Adipocyte (in vitro differentiated cells): ENCODE measurements around the gene NF1.
A peak's percentile ranks its signal among the peaks of the same experiment; 100 is the strongest.

Experiments used
- DNase-seq: peaks from one replicate; pipeline ENCODE4 v3.0.0-alpha.2; 2015; ENCODE audit warnings: low read depth
- H3K27me3 ChIP-seq: replicated peaks from 2 replicates; pipeline ENCODE4 v1.7.0; 2013; ENCODE audit warnings: mild to moderate bottlenecking, low read length, moderate library complexity; ENCODE audit not compliant: control insufficient read depth, insufficient read depth
- H3K36me3 ChIP-seq: 2 replicates; pipeline ENCODE4 v1.7.0; 2013; ENCODE audit warnings: low read length, mild to moderate bottlenecking, moderate library complexity; ENCODE audit not compliant: control insufficient read depth, insufficient read depth, severe bottlenecking
- H3K4me1 ChIP-seq: 2 replicates; pipeline ENCODE4 v1.7.0; 2013; ENCODE audit warnings: mild to moderate bottlenecking, low read length, moderate library complexity; ENCODE audit not compliant: control insufficient read depth, insufficient read depth
- H3K4me3 ChIP-seq: 2 replicates; pipeline ENCODE4 v1.7.0; 2013; ENCODE audit warnings: mild to moderate bottlenecking, low read length, moderate library complexity
- H3K9ac ChIP-seq: 2 replicates; pipeline ENCODE4 v1.7.0; 2013; ENCODE audit warnings: mild to moderate bottlenecking, low read length, moderate library complexity
- H3K9me3 ChIP-seq: 2 replicates; pipeline ENCODE4 v1.7.0; 2013; ENCODE audit warnings: mild to moderate bottlenecking, low read length, moderate library complexity; ENCODE audit not compliant: control insufficient read depth

Gene NF1

GRCh38 chr17:31060791-31061550 is 33.8 kb upstream of the NF1 start:
- Histone ChIP-seq H3K9ac (no peak overlapping the region), H3K36me3 (no peaks in the 10 kb centered on the region), H3K4me3 (no peak overlapping the region)

GRCh38 chr17:31061678-31062077 is 33.1 kb upstream of the NF1 start:
- Histone ChIP-seq H3K27me3 (no peaks in the 10 kb centered on the region), H3K9me3 (peaks cover 2% of the 10 kb centered on the region), H3K4me1 (no peaks in the 10 kb centered on the region), H3K36me3 (no peaks in the 10 kb centered on the region), H3K4me3 (no peak overlapping the region), H3K9ac (no peak overlapping the region)
- no peak for DNase-seq

More at GRCh38 chr17:31060791-31061550, 33.8 kb upstream of the NF1 start:
- Histone ChIP-seq H3K9me3 (no peaks in the 10 kb centered on the region), H3K27me3 (no peaks in the 10 kb centered on the region), H3K4me1 (no peaks in the 10 kb centered on the region)
- DNase-seq, result no peak

DNA sequence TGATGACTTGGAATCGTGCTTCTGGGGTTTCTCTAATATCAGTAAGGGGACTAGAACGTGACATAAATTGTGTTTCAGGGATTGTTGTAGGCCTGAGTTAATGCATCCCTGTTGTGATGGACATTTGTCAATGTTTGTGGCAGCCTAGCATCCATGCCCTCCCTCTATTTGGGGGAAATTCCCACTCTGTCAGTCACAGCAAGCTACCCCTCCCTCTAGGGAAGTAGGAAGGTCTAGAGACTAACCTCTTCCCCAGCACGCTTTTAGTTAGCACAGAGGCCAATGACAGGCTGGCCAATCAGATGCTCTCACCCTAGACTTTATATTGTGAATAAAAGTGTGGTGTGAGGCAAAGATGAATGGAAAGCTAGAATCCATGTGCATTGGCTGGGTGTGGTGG is 32.4 kb upstream of the NF1 start:
- no peaks in the 10 kb centered on the region for H3K27me3 ChIP-seq
- no peak for DNase-seq
- H3K4me3 ChIP-seq, result no peak overlapping the region
- no peaks in the 10 kb centered on the region for H3K36me3 ChIP-seq
- H3K9ac ChIP-seq, result no peak overlapping the region
- H3K9me3 ChIP-seq, result peaks cover 6% of the 10 kb centered on the region
- H3K4me1 ChIP-seq, result no peaks in the 10 kb centered on the region

GRCh38 chr17:31064707-31065106 is 30.1 kb upstream of the NF1 start:
- H3K4me3 ChIP-seq, result no peak overlapping the region
- no peaks in the 10 kb centered on the region for H3K27me3 ChIP-seq
- no peak overlapping the region for H3K9ac ChIP-seq
- no peaks in the 10 kb centered on the region for H3K36me3 ChIP-seq
- H3K4me1 ChIP-seq, result peaks cover 11% of the 10 kb centered on the region
- peaks cover 6% of the 10 kb centered on the region for H3K9me3 ChIP-seq
- DNase-seq, result no peak

GRCh38 chr17:31067691-31068184 is 27.0 kb upstream of the NF1 start:
- Histone ChIP-seq H3K9ac (peak overlapping the region; percentile 28), H3K36me3 (no peaks in the 10 kb centered on the region), H3K4me1 (peaks cover 20% of the 10 kb centered on the region), H3K4me3 (peak overlapping the region; percentile 23), H3K27me3 (no peaks in the 10 kb centered on the region), H3K9me3 (peaks cover 6% of the 10 kb centered on the region)
- peak; percentile 82 for DNase-seq

GRCh38 chr17:31068291-31068690 is 26.5 kb upstream of the NF1 start:
- peak; percentile 10 for DNase-seq

GRCh38 chr17:31072186-31072585 is 22.6 kb upstream of the NF1 start:
- DNase-seq, result peak; percentile 94
- H3K9me3 ChIP-seq, result no peaks in the 10 kb centered on the region
- H3K9ac ChIP-seq, result no peak overlapping the region
- no peaks in the 10 kb centered on the region for H3K36me3 ChIP-seq
- H3K4me3 ChIP-seq, result no peak overlapping the region
- H3K4me1 ChIP-seq, result peaks cover 20% of the 10 kb centered on the region
- H3K27me3 ChIP-seq, result no peaks in the 10 kb centered on the region

More at GRCh38 chr17:31068291-31068690, 26.5 kb upstream of the NF1 start:
- H3K9ac ChIP-seq, result peak overlapping the region; percentile 28
- no peaks in the 10 kb centered on the region for H3K27me3 ChIP-seq
- no peaks in the 10 kb centered on the region for H3K36me3 ChIP-seq
- peaks cover 20% of the 10 kb centered on the region for H3K4me1 ChIP-seq
- H3K9me3 ChIP-seq, result peaks cover 6% of the 10 kb centered on the region
- H3K4me3 ChIP-seq, result peak overlapping the region; percentile 23

- Histone ChIP-seq H3K36me3 (no peaks in the 10 kb centered on the region), H3K4me1 (peaks cover 13% of the 10 kb centered on the region), H3K9me3 (no peaks in the 10 kb centered on the region), H3K9ac (no peak overlapping the region), H3K27me3 (no peaks in the 10 kb centered on the region), H3K4me3 (no peak overlapping the region)
- DNase-seq, result no peak
Measured at GRCh38 chr17:31073411-31073810, 21.4 kb upstream of the NF1 start.

DNA sequence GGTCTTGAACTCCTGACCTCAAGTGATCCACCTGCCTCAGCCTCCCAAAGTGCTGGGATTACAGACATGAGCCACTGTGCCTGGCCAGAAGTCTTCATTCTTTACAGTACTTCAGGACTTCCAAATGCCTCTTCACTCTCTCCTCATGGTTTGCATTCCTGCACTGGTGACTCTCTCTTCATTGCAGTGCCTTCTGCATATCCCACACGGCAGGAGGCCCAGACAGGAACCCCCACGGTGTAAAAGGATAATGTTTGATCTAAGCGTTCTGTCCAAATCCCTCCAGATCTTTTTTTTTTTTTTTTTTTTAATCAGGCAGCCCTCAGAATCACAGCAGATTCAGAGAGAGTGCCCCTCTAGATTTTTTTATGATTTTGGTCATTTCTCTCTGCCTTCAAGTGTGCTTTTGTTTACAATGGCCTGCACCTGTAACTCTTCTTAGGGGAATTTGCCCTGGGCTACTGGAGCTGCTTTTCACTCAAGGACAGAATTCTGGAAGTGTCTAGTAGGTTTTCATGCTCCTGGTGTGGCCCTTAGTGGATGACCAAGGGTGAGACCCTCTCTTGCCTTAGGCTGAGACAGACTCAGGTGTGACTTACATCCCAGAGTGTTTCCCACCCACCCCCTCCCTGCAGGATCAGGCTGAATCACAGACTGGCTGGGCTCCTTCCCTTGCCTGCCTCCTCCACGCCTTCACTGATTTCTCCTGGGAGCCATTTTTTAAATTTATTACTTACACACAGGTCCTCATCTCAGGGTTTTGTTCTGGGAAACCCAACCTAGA is 19.8 kb upstream of the NF1 start:
- Histone ChIP-seq H3K4me1 (peaks cover 9% of the 10 kb centered on the region), H3K36me3 (no peaks in the 10 kb centered on the region), H3K4me3 (no peak overlapping the region), H3K9me3 (no peaks in the 10 kb centered on the region), H3K27me3 (no peaks in the 10 kb centered on the region), H3K9ac (no peak overlapping the region)
- DNase-seq, result peak; percentile 58

- Histone ChIP-seq H3K9me3 (no peaks in the 10 kb centered on the region), H3K9ac (no peak overlapping the region), H3K27me3 (no peaks in the 10 kb centered on the region), H3K4me3 (no peak overlapping the region), H3K36me3 (no peaks in the 10 kb centered on the region), H3K4me1 (no peaks in the 10 kb centered on the region)
- no peak for DNase-seq
Measured at GRCh38 chr17:31078290-31078689, 16.5 kb upstream of the NF1 start.

DNA sequence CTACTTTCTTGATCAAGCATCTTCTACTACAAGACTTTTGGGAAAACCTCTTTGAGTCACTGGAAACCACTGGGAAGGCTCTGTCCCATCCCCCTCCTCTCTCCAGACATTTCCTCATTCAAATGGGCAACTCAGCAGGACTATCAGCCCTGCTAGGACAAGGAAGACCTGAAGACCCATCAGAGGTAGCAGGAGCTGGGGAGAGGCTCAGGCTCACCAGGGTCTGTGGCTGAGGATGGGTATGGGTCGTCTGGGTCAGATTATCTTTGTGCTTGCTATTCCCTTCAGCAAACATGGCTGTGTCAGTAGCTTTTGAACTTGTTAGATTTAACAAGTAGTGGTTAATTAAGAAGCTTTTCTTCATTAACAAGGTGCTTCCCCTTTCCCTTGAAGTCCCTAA is 15.0 kb upstream of the NF1 start:
- H3K9me3 ChIP-seq, result no peaks in the 10 kb centered on the region
- no peak overlapping the region for H3K4me3 ChIP-seq
- H3K4me1 ChIP-seq, result no peaks in the 10 kb centered on the region
- H3K27me3 ChIP-seq, result no peaks in the 10 kb centered on the region
- H3K36me3 ChIP-seq, result no peaks in the 10 kb centered on the region
- no peak overlapping the region for H3K9ac ChIP-seq
- DNase-seq, result no peak
